GM23248 (cell line): ENCODE measurements around the gene TBC1D22A.

Experiments
- EZH2 ChIP-seq: fragments of 200-600 bp; sonication (generic); IDR thresholded peaks from 2 replicates; pipeline ENCODE4 v1.6.1; 2018; ENCODE audit warnings: antibody characterized with exemption, mild to moderate bottlenecking; ENCODE audit not compliant: insufficient read depth, poor library complexity, severe bottlenecking
- EZH2phosphoT487 ChIP-seq: fragments of 200-600 bp; sonication (generic); IDR thresholded peaks from 2 replicates; pipeline ENCODE4 v1.6.1; 2018; ENCODE audit warnings: antibody characterized with exemption, moderate library complexity, mild to moderate bottlenecking, low read depth; ENCODE audit not compliant: insufficient read depth

DNA sequence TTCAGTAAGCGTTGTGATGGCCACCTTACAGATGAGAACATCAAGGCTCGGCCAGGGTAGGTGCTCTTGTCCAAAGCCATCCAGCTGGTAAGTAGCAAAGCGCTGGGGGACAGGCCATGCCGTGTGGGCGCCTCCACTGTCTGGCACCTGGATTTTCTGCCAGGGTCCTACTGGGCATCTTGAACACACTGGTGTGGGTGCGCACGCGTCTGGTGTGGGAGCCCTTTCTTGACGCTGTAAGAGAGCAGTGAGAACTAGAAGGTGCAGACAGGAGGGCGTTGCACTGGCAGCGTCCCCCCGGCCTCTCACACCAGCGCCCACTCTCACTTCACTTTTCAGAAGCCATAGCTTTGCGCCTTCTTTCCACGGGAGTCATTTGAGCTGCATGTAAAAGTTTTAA lies 296.6 kb downstream of the TBC1D22A start:
- TF ChIP-seq EZH2phosphoT487: no peak
- no peak for TF ChIP-seq EZH2
